ENCODE measurements around the gene PACS1. TPM values are rescaled to one million over a fixed set of nuclear protein-coding genes. Genes with fewer than 3 reads are reported as not detected.

PACS1 gene
- total and polyA plus RNA-seq, 2 donors (not counting 1 experiment from before 2014, with no cell fraction given), result 131 to 303 TPM

GRCh38 chr11:66184728-66185127 lies 114.7 kb downstream of the PACS1 start:
- H3K9ac ChIP-seq (ENCODE audit: low read length), result no peak overlapping the region
- WGBS (ENCODE audit: insufficient coverage), result 100% methylated on average over 4 of the region's 4 CpGs
- no peaks in the 10 kb centered on the region for H3K9me3 Mint-ChIP-seq (ENCODE audit: insufficient read depth)
- ATAC-seq (ENCODE audit: low read depth), result no peak
- no peak overlapping the region for H3K27ac ChIP-seq (ENCODE audit: low read length in 2 of 2)
- no peak overlapping the region for H3K4me2 ChIP-seq (replicated peaks; ENCODE audit: low read depth, low read length, poor library complexity, severe bottlenecking)
- CTCF ChIA-PET, result interaction anchor here (0.7 kb wide), 1 partner anchor 58 kb away, joined by 3 read pairs; no protein-coding TSS in a partner anchor
- no peaks in the 10 kb centered on the region for H3K27me3 Mint-ChIP-seq
- peaks cover 34% of the 10 kb centered on the region for H3K4me1 Mint-ChIP-seq
- H3K27me3 ChIP-seq (replicated peaks in 1 of 4; ENCODE audit: control extremely low read depth in 1 of 4, control insufficient read depth in 3 of 4, insufficient read depth in 4 of 4, low read length in 3 of 4), result no peaks in the 10 kb centered on the region
- no peak overlapping the region for H3K27ac Mint-ChIP-seq
- intact Hi-C loops (cut with micrococcal nuclease), result no loop called here
- H3K9me3 ChIP-seq (ENCODE audit: control extremely low read depth in 1 of 3, control insufficient read depth in 2 of 3, insufficient read depth in 1 of 3, low read length in 2 of 3), result no peaks in the 10 kb centered on the region
- no peak for DNase-seq
- no peak overlapping the region for H2AFZ ChIP-seq (ENCODE audit: insufficient read depth, low read depth, low read length, poor library complexity, severe bottlenecking)
- H3K79me2 ChIP-seq (ENCODE audit: control insufficient read depth, insufficient read depth, low read length), result peaks cover 91% of the 10 kb centered on the region
- POLR2A ChIA-PET, result interaction anchor here (0.6 kb wide), 1 partner anchor 15 kb away, joined by 3 read pairs; no protein-coding TSS in a partner anchor
- TF ChIP-seq EZH2 (IDR thresholded peaks at IDR 0.05; ENCODE audit: borderline replicate concordance, insufficient read depth, low read depth, low read length, poor library complexity, severe bottlenecking) (no peak), CTCF (IDR thresholded peaks at IDR 0.05) (no peak)
- peaks cover 5 to 20% of the 10 kb centered on the region in 2 experiments for H3K36me3 ChIP-seq (replicated peaks in 1 of 2; ENCODE audit: control extremely low read depth in 1 of 2, control insufficient read depth in 1 of 2, extremely low read depth in 1 of 2, insufficient read depth in 2 of 2, low read length in 1 of 2)
- H3K4me3 ChIP-seq (ENCODE audit: control extremely low read depth in 1 of 5, extremely low read depth in 1 of 5, insufficient read depth in 1 of 5, low read depth in 2 of 5, low read length in 4 of 5), result no peak overlapping the region
- no peak overlapping the region for H3K4me3 Mint-ChIP-seq
- peaks cover 86% of the 10 kb centered on the region for H4K20me1 ChIP-seq (ENCODE audit: control insufficient read depth, insufficient read depth, low read length, poor library complexity, severe bottlenecking)
- peaks cover 6 to 7% of the 10 kb centered on the region in 2 donors for H3K4me1 ChIP-seq (ENCODE audit: control insufficient read depth in 2 of 2, insufficient read depth in 2 of 2, low read length in 2 of 2)

- POLR2A ChIA-PET, result no interaction called here
- H3K27ac Mint-ChIP-seq, result no peak overlapping the region
- no peak overlapping the region for H3K4me3 Mint-ChIP-seq
- Histone ChIP-seq H3K79me2 (ENCODE audit: control insufficient read depth, insufficient read depth, low read length) (peaks cover 98% of the 10 kb centered on the region), H3K4me2 (replicated peaks; ENCODE audit: low read depth, low read length, poor library complexity, severe bottlenecking) (no peak overlapping the region), H3K27ac (ENCODE audit: low read length in 2 of 2) (no peak overlapping the region), H2AFZ (ENCODE audit: insufficient read depth, low read depth, low read length, poor library complexity, severe bottlenecking) (no peak overlapping the region), H3K9ac (ENCODE audit: low read length) (no peak overlapping the region), H3K27me3 (replicated peaks in 1 of 4; ENCODE audit: control extremely low read depth in 1 of 4, control insufficient read depth in 3 of 4, insufficient read depth in 4 of 4, low read length in 3 of 4) (no peaks in the 10 kb centered on the region), H3K36me3 (replicated peaks in 1 of 2; ENCODE audit: control extremely low read depth in 1 of 2, control insufficient read depth in 1 of 2, extremely low read depth in 1 of 2, insufficient read depth in 2 of 2, low read length in 1 of 2) (peaks cover 5 to 36% of the 10 kb centered on the region in 2 experiments), H3K9me3 (ENCODE audit: control extremely low read depth in 1 of 3, control insufficient read depth in 2 of 3, insufficient read depth in 1 of 3, low read length in 2 of 3) (no peaks in the 10 kb centered on the region), H4K20me1 (ENCODE audit: control insufficient read depth, insufficient read depth, low read length, poor library complexity, severe bottlenecking) (peaks cover 96% of the 10 kb centered on the region), H3K4me1 (ENCODE audit: control insufficient read depth in 2 of 2, insufficient read depth in 2 of 2, low read length in 2 of 2) (peaks cover 6 to 7% of the 10 kb centered on the region in 2 donors), H3K4me3 (ENCODE audit: control extremely low read depth in 1 of 5, extremely low read depth in 1 of 5, insufficient read depth in 1 of 5, low read depth in 2 of 5, low read length in 4 of 5) (no peak overlapping the region)
- DNase-seq, result no peak
- no peaks in the 10 kb centered on the region for H3K27me3 Mint-ChIP-seq
- CTCF ChIA-PET, result no interaction called here
- TF ChIP-seq CTCF (IDR thresholded peaks at IDR 0.05), result no peak
- TF ChIP-seq EZH2 (IDR thresholded peaks at IDR 0.05; ENCODE audit: borderline replicate concordance, insufficient read depth, low read depth, low read length, poor library complexity, severe bottlenecking), result no peak
- no CpG with 5 or more reads among the region's 6 CpGs for WGBS (ENCODE audit: insufficient coverage)
- ATAC-seq (ENCODE audit: low read depth), result no peak
- H3K9me3 Mint-ChIP-seq (ENCODE audit: insufficient read depth), result no peaks in the 10 kb centered on the region
- intact Hi-C loops (cut with micrococcal nuclease), result no loop called here
- H3K4me1 Mint-ChIP-seq, result peaks cover 37% of the 10 kb centered on the region
Measured at GRCh38 chr11:66186470-66186869, 116.4 kb downstream of the PACS1 start.
